ENCODE data around the gene TSPAN15.

TSPAN15 gene

GRCh38 chr10:69453795-69454194 lies 2.5 kb downstream of the TSPAN15 start:
- H3K4me3 ChIP-seq (ENCODE audit: low read length) = no peak overlapping the region
- TF ChIP-seq CTCF (conservative IDR thresholded peaks at IDR 0.05; ENCODE audit: low read length) = no peak
- no peak for DNase-seq (ENCODE audit: low read depth)

- no peak for DNase-seq (ENCODE audit: low read depth)
- H3K4me3 ChIP-seq (ENCODE audit: low read length) = no peak overlapping the region
- no peak for TF ChIP-seq CTCF (conservative IDR thresholded peaks at IDR 0.05; ENCODE audit: low read length)
Measured at GRCh38 chr10:69455006-69455763, 3.9 kb downstream of the TSPAN15 start.

DNA sequence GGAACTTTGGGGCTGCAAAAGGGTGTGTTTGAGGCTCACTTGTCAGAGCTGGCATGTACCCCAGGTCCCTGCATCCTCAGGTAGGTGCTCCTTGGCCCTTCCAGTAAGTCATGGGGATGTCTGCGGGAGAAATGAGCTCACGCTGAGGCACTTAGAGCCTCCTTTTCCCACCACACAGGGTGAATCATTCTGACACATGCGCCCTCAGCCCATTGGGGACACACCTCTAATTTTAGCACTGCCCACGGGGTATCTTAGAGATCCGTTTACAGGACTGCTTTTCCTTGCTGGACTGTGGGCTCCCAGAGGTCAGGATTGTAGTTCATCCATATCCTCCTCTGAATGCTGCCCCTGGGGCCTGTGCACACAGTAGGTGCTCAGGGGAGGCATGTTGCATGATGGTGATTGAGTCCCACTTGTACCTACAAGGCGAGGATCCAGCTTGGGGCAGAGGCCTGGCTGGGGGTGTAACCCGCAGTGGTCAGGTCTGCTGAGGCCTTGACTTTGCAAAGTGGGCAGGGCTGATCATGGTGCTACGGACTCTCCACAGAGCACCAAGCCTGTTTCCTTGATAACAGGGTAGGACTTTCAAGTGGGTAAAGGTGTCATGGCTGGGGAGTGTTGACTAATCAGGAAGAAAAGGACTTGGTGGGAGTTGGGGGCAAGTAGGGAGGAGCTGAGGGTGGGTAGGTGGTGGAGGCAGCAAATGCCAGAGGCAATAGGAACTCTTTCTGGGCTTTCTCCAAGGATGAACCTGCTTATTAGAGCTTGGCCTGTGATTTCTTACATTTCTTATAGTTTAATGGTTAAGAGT lies 5.8 kb downstream of the TSPAN15 start:
- H3K4me3 ChIP-seq (ENCODE audit: low read length) = no peak overlapping the region
- no peak for TF ChIP-seq CTCF (conservative IDR thresholded peaks at IDR 0.05; ENCODE audit: low read length)
- DNase-seq (ENCODE audit: low read depth) = no peak

DNA sequence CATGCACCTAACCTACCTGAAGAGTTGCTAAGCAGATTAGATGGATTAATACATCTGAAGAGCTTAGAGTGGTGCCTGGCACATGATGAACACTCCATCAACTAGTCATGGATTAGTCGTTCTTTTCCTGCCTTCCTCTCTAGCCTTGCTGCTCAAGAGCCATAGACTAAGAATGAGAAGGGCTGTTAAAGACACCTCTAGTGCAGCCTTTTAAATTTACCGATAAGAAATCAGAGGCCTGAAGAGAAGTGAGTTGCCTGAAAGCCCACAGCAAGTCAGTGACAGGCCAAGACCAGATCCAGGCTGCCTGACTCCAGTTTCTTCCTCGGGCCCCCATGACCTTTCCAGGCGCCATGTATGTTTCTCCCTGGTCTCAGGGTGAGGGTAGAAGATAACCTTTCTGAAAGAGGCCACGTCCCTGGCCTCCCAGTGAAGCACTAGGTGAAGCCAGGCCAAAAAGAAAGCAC lies 6.5 kb downstream of the TSPAN15 start:
- TF ChIP-seq CTCF (conservative IDR thresholded peaks at IDR 0.05; ENCODE audit: low read length) = no peak
- no peak overlapping the region for H3K4me3 ChIP-seq (ENCODE audit: low read length)
- no peak for DNase-seq (ENCODE audit: low read depth)

- TF ChIP-seq CTCF (conservative IDR thresholded peaks at IDR 0.05; ENCODE audit: low read length) = no peak
- H3K4me3 ChIP-seq (ENCODE audit: low read length) = no peak overlapping the region
- DNase-seq (ENCODE audit: low read depth) = no peak
Measured at GRCh38 chr10:69458430-69459100, 7.3 kb downstream of the TSPAN15 start.

GRCh38 chr10:69459101-69459790 lies 8.0 kb downstream of the TSPAN15 start:
- DNase-seq (ENCODE audit: low read depth) = no peak
- TF ChIP-seq CTCF (conservative IDR thresholded peaks at IDR 0.05; ENCODE audit: low read length) = no peak
- H3K4me3 ChIP-seq (ENCODE audit: low read length) = no peak overlapping the region
